ENCODE measurements around the gene COL9A3.

Gene COL9A3

DNA sequence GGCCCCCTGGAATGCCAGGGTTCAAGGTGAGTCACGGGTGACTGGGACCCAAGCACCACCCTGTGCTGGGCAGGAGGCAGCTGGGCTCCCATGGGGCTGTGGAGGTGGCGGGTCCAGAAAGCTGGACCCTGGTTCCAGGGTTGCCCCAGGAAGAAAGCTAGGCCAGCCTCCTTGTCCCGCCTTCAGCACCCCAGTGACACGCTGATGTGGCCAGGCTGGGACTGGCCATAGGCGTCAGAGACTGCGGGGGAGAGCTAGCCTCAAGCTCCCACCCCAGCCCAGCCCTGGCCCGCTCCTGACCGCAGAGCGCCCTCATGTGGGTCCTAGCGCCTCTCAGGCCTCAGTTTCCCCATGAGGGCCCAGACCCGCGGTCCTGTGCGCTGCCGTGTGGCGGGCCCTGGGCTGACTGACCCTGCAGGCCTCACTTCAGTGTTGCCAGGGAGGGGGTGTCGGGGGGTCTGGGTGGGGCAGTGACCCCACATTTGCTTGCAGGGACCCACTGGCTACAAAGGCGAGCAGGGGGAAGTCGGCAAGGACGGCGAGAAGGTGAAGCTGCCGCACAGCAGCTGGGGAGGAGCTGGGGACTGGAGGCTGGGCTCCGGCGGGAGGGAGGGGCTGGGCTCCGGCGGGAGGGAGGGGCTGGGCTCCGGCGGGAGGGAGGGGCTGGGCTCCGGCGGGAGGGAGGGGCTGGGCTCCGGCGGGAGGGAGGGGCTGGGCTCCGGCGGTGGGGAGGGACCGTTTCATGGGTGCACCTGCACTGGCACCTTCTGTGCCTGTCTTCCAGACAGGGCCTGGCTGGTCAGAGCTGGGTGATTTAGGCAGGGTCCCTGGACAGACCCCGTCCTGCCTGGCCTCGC is 7.9 kb downstream of the COL9A3 start:
- DNase-seq, result peak; percentile 71

GRCh38 chr20:62825333-62825985 is 8.6 kb downstream of the COL9A3 start:
- DNase-seq, result no peak

DNA sequence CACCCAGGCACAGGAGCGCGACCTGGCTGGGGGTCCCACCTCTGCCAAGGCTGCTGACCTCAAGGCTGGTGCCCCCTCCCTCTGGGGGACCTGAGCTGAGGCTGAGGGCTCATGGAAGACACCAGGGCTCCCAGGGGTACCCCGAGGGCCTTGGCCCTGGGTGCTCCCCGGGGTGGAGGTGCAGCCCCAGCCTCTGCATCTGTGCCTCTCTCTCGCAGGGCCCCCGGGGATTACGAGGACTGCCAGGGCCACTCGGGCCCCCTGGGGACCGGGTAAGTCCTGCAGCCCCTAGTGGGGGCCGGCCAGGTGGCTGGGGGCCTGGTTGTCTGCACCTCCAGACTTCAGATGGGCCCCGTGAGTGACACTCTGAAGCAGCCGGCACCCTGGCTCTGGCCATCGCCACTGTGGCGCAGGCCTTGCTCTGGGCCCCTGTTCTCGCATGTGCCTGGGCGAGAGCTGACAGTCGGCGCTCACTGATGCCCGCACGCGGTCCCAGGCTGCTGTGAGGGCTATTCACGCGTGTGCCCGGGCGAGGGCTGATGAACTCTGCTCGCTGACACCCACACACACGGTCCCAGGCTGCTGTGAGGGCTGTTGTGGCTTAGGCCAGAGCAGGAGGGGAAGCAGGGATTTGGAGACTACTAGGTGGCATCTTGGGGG is 9.3 kb downstream of the COL9A3 start:
- no peak for DNase-seq

- DNase-seq, result no peak
Observed at GRCh38 chr20:62826646-62827310, 9.9 kb downstream of the COL9A3 start.

GRCh38 chr20:62827311-62828038 is 10.6 kb downstream of the COL9A3 start:
- DNase-seq, result no peak

- DNase-seq, result no peak
Observed at GRCh38 chr20:62828051-62828450, 11.2 kb downstream of the COL9A3 start.

GRCh38 chr20:62828511-62829230 is 11.8 kb downstream of the COL9A3 start:
- no peak for DNase-seq

DNA sequence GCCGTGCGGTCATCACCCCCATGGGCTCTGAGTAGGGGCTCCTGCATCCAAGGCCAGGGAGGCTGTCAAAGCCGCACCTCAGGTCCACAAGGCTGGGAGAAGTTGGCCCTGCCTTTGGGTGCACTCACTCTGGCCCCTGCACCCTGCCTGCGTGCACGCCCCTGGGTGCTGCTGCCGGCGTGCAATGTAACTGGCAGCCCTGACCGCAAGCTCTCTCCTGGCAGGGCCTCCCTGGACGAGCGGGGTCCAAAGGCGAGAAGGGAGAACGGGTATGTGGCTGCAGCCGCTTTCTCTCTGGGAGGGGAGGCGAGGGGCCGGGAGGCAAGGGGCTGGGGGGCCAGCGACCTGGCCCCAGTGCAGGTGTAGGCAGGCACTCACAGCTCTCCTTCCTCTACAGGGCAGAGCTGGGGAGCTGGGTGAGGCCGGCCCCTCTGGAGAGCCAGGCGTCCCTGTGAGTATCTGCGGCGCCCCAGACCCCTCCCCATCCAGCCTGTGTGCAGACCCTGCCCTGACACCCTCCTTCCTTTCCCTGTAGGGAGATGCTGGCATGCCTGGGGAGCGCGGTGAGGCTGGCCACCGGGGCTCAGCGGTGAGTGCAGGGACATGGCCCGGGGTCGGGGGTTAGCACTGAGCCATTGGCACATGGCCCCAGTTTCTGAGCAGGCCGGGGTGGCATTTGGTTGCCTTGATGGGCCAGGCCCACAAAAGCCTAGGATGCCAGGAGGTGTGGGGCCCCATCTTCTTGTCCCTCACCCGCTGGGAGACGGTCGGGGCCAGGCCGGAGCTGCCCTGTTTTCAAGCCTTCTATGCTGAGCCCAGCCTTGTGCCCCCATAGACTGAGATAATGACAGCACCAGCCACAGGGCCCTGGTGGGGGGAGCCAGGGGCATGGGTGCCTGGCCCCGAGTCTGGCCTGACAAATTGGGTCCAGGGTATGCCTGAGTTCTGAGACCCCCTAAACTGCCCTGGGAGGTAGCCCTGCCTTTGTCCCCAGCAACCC is 12.7 kb downstream of the COL9A3 start:
- no peak for DNase-seq

GRCh38 chr20:62830251-62830650 is 13.4 kb downstream of the COL9A3 start:
- DNase-seq, result no peak

- DNase-seq, result no peak
Observed at GRCh38 chr20:62830821-62831220, 14.0 kb downstream of the COL9A3 start.

GRCh38 chr20:62831361-62831788 is 14.5 kb downstream of the COL9A3 start:
- no peak for DNase-seq

DNA sequence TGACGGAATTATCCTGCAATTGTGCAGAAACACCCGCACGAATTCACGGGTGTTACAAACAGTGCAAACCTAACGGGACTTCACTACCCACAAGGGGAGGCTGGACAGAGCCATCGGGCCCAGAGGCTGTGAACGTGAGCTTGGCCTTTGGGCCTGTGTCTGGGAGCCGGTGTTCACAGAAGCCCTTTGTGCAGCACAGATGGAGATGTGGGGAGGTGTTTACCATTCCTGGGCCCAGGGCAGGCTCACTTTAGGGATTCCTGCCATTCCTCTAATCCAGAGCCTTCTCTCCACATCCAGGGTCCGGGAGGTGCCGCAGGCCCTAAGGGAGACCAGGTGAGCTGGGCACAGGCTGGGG is 15.0 kb downstream of the COL9A3 start:
- no peak for DNase-seq

- DNase-seq, result peak; percentile 16
Observed at GRCh38 chr20:62832212-62832922, 15.5 kb downstream of the COL9A3 start.

GRCh38 chr20:62832951-62833391 is 16.1 kb downstream of the COL9A3 start:
- DNase-seq, result no peak

- DNase-seq, result no peak
Observed at GRCh38 chr20:62834967-62835730, 18.3 kb downstream of the COL9A3 start.

DNA sequence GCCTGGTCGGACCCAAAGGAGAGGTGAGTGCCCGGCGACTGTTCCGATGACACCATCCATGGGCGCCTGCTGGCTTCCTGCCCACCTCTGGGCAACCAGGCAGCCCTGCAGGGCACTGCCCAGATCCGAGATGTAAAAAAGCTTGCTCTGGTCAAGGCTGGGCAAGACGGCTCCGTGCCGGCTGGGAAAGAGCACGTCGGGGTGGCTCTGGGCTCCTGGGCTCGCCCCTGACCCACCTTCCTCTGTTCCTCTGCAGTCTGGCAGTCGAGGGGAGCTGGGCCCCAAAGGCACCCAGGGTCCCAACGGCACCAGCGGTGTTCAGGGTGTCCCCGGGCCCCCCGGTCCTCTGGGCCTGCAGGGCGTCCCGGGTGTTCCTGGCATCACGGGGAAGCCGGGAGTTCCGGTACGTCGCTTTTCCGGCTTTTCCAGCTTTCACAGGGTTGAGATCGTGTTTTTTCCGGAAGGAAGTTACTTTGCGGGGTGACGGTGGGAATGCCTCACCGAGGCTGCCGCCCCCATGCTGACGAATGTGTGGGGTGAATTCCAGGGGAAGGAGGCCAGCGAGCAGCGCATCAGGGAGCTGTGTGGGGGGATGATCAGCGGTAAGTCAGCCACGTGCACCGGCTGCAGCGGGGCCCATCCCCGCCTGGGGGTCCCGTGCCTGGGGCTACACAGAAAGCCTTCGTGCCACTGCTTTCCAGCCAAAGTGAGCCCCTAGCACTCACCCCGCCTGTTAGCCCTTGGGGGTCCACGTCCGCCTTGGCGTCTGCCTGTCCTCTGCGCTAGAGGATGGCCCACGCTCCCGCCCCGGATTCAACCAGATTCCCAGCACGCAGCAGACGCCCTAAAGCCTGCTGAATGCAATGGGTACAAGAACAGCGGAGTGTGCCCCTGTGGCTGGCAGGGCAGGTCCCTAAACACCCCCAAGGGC is 19.3 kb downstream of the COL9A3 start:
- no peak for DNase-seq

DNA sequence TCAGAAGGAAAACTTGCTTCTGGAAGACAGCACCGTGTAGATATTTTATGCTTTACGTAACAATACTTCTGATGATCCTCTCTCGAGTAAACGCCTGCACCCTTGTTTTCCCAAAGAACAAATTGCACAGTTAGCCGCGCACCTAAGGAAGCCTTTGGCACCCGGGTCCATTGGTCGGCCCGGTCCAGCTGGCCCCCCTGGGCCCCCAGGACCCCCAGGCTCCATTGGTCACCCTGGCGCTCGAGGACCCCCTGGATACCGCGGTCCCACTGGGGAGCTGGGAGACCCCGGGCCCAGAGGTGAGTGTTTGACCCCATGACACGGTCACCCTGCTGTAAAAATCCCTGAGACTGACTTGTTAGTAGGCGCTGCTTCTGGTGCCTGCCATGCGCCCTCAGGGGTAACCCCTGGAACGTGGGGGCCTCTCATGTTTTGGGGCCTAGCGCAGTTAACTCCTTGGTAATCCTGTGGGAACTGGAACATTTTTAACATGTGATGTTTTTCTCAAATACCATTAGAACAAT is 20.2 kb downstream of the COL9A3 start:
- no peak for DNase-seq

DNA sequence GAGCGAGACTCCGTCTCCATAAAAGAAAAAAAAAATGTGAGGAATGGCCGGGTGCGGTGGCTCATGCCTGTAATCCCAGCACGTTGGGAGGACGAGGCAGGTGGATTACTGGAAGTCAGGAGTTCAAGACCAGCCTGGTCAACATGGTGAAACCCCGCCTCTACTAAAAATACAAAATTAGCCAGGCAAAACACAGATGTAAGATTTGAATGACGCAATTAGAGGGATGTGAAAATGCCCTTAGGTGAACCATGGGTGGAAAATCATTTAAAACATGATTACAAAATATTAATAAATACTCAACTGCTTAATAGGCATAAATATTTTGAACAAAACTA is 20.9 kb downstream of the COL9A3 start:
- no peak for DNase-seq
